ENCODE data around the gene NTSR2.

Gene NTSR2

GRCh38 chr2:11624893-11625292 lies 45.1 kb downstream of the NTSR2 start:
- no peak for DNase-seq

- DNase-seq: no peak
Observed at GRCh38 chr2:11622611-11623010, 47.4 kb downstream of the NTSR2 start.

- no peak for DNase-seq
Observed at GRCh38 chr2:11621410-11621809, 48.6 kb downstream of the NTSR2 start.

GRCh38 chr2:11618708-11619062 lies 51.3 kb downstream of the NTSR2 start:
- DNase-seq: no peak

- no peak for DNase-seq
Observed at GRCh38 chr2:11617984-11618707, 51.8 kb downstream of the NTSR2 start.

GRCh38 chr2:11617527-11617926 lies 52.5 kb downstream of the NTSR2 start:
- DNase-seq: no peak

GRCh38 chr2:11616851-11617415 lies 53.1 kb downstream of the NTSR2 start:
- no peak for DNase-seq

GRCh38 chr2:11616097-11616687 lies 53.8 kb downstream of the NTSR2 start:
- DNase-seq: no peak

- DNase-seq: no peak
Observed at GRCh38 chr2:11615209-11615608, 54.8 kb downstream of the NTSR2 start.

- DNase-seq: no peak
Observed at GRCh38 chr2:11613297-11613696, 56.7 kb downstream of the NTSR2 start.

GRCh38 chr2:11612553-11613215 lies 57.3 kb downstream of the NTSR2 start:
- no peak for DNase-seq

GRCh38 chr2:11611251-11611650 lies 58.7 kb downstream of the NTSR2 start:
- DNase-seq: no peak

- no peak for DNase-seq
Observed at GRCh38 chr2:11610624-11611242, 59.3 kb downstream of the NTSR2 start.

All from CD4-positive, alpha-beta T cell treated with Interleukin-6 for 4 hours (primary cell).